HG03442 (cell line): Measurements from ENCODE around the gene DOCK3.
"Not testable (repeated sequence)": the region's sequence is repeated elsewhere in the genome, so short reads cannot be mapped to it uniquely, and the experiment has no call there.

Experiments
- ATAC-seq: cut with Tn5 transposase; IDR thresholded peaks from one replicate; pipeline ENCODE4 v1.9.1; 2021; ENCODE audit warnings: mild to moderate bottlenecking, moderate library complexity; ENCODE audit not compliant: unreplicated experiment

DOCK3 gene

GRCh38 chr3:50676031-50676705 lies 1.4 kb downstream of the DOCK3 start:
- no peak for ATAC-seq

GRCh38 chr3:50687127-50687751 lies 12.5 kb downstream of the DOCK3 start:
- no peak for ATAC-seq

DNA sequence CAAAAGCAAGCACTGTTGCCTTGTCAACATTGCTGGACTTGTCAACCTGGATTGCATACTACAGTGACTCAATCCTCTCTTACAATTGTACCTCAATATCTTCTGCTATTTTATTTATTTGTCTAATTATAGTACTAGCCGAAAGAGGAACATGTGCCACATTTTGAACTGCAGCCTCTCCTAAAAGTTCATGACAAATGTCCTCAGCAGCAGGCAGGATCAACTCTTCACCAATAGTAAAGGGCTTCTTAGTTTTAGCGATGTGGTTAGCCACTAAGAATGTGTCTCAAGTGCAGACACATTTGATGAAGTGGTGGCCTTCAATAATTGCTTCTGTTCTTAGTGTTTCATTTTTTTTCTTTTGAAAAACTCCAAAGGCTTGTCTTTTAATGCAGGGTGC lies 13.2 kb downstream of the DOCK3 start:
- ATAC-seq, result no peak

DNA sequence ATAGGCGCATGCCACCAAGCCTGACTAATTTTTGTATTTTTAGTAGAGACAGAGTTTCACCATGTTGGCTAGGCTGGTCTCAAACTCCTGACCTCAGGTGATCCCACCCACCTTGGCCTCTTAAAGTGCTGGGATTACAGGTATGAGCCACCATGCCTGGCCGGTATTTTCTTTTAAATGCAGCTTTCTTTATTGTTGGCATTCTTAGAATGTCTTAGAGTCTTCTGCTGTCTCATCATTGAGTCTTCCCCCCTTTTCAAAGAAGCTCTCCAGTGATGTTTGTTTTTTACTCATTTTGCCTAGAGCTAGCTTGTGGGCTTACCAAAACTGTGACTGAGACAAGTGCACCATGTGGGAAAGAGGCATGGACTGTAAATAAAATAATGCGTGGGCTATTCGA lies 13.9 kb downstream of the DOCK3 start:
- ATAC-seq, result not testable (repeated sequence)

DNA sequence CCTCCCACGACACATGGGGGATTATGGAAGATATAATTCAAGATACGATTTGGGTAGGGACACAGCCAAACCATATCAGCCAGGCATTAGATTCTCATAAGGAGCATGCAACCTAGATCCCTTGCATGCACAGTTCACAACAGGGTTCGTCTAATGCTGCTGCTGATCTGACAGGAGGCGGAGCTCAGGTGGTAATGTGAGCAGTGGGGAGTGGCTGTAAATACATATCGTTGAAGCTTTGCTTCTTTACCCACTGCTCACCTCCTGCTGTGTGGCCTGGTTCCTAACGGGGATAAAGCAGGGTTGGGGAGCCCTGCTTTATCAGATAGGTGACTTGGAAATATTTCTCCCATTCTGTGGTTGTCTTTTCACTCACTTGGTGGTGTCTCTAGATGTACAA lies 14.8 kb downstream of the DOCK3 start:
- ATAC-seq, result no peak

DNA sequence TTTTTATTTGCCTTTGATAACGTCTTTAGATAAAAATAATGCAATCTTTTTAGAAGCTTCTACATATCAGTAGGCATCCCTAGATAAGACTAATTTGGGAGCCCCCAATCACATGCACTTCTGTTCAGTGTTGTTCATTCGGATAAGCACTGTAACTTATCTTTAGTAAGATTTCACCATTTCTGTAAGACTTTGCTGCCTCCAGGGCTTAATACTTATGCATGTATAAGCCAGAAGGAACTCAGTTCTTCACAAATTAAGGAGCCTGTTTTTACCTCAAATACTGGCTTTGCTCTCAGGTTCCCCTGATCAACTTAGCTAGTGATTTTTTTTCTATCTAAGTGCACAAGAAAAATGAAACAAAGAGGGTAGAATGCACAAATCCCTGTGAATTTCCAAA lies 20.3 kb downstream of the DOCK3 start:
- ATAC-seq, result no peak

GRCh38 chr3:50696276-50696675 lies 21.5 kb downstream of the DOCK3 start:
- ATAC-seq, result no peak

GRCh38 chr3:50698269-50698668 lies 23.5 kb downstream of the DOCK3 start:
- no peak for ATAC-seq

- ATAC-seq, result no peak
Measured at GRCh38 chr3:50708620-50709019, 33.9 kb downstream of the DOCK3 start.

- no peak for ATAC-seq
Measured at GRCh38 chr3:50714946-50715345, 40.2 kb downstream of the DOCK3 start.

DNA sequence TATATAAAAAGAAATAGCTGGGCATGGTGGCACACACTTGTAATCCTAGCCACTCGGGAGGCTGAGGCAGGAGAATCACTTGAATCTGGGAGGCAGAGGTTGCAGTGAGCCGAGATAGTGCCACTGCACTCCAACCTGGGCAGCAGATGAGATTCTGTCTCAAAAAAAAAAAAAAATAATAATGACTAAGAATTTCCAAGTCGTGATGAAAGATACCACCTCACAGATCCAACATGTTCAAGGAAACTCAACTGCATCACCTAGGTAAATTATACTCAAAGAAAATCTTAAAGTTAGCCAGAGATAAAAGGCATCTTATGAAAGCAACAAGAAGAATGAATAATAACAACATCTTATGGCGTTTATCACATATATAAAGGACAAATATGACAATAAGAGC lies 50.1 kb downstream of the DOCK3 start:
- no peak for ATAC-seq

DNA sequence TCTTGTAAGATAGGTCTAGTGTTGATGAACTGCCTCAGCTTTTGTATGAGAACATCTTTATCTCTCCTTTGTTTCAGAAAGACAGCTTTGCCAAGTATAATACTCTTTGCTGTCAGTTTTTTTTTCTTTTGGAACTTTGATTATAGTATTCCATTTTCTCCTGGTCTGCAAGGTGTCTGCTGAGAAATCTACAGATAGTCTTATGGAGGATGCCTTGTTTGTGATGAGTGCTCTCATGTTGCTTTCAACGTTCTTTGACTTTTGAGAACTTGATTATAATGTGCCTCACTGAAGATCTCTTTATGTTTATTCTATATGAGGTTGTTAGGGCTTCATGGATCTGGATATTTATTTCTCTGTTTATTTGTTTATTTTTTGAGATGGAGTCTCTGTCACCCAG lies 60.3 kb downstream of the DOCK3 start:
- ATAC-seq, result no peak

DNA sequence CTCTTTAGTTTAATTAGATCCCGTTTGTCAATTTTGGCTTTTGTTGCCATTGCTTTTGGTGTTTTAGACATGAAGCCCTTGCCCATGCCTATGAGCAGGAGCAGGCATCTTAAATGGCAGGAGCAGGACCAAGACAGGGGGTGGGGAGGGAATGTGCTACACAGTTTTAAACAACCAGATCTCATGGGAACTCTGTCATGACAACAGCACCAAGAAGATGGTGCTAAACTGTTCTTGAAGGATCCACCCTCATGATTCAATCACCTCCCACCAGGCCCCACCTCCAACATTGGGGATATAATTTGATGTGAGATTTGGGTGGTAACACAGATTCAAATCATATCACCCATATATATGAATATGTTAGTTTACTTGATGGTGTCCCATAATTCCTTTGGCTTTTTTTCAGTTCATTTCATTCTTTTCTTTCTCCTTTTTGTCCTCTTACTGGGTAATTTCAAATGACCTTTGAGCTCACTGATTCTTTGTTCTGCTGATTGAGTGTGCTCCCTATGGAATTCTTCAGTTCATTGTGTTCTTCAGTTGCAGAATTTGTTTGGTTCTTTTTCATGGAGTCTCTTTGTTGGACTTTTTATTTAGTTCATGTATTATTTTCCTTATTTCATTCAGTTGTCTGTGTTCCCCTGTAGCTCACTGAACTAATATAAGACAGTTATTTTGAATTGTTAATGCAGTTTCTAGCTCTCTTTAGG lies 62.6 kb downstream of the DOCK3 start:
- no peak for ATAC-seq

GRCh38 chr3:50737906-50738598 lies 63.3 kb downstream of the DOCK3 start:
- no peak for ATAC-seq

- no peak for ATAC-seq
Measured at GRCh38 chr3:50743643-50744042, 68.9 kb downstream of the DOCK3 start.

GRCh38 chr3:50749822-50750221 lies 75.1 kb downstream of the DOCK3 start:
- no peak for ATAC-seq

- no peak for ATAC-seq
Measured at GRCh38 chr3:50759015-50759414, 84.3 kb downstream of the DOCK3 start.

DNA sequence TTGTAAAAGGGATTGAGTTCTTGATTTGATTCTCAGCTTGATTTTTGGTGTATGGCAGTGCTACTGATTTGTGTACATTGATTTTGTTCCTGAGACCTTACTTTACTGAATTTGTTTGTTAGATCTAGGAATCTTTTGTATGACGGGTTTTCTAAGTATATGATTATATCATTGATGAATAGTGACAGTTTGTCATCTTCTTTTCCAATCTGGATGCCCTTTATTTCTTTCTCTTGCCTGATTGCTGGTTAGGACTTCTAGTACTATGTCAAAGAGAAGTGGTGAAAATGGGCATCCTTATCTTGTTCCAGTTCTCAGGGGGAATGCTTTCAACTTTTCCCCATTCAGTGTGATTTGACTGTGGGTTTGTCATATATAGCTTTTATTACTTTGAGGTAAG lies 103.0 kb downstream of the DOCK3 start:
- no peak for ATAC-seq

GRCh38 chr3:50781766-50782165 lies 107.0 kb downstream of the DOCK3 start:
- ATAC-seq, result not testable (repeated sequence)

GRCh38 chr3:50786631-50787030 lies 111.9 kb downstream of the DOCK3 start:
- ATAC-seq, result no peak

DNA sequence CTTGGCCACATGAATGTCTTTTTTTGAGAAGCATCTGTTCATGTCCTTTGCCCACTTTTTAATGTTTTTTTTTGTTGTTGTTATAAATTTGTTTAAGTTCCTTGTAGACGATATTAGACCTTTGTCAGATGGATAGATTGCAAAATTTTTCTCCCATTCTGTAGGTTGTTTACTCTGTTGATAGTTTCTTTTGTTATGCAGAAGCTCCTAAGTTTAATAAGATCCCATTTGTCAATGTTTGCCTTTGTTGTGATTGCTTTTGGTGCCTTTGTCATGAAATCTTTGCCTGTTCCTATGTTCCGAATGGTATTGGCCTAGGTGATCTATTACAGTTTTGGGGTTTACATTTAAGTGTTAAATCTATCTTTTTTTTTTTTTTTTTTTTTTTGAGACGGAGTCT lies 116.2 kb downstream of the DOCK3 start:
- ATAC-seq, result not testable (repeated sequence)

GRCh38 chr3:50792568-50792967 lies 117.8 kb downstream of the DOCK3 start:
- no peak for ATAC-seq
